ENCODE data around the gene NTM.
"Not testable (repeated sequence)": the region's sequence is repeated elsewhere in the genome, so short reads cannot be mapped to it uniquely, and the experiment has no call there.

Gene NTM

GRCh38 chr11:131424257-131424876, 54.0 kb downstream of the NTM start:
- not testable (repeated sequence) for DNase-seq

GRCh38 chr11:131425285-131425684, 54.9 kb downstream of the NTM start:
- DNase-seq: no peak

DNA sequence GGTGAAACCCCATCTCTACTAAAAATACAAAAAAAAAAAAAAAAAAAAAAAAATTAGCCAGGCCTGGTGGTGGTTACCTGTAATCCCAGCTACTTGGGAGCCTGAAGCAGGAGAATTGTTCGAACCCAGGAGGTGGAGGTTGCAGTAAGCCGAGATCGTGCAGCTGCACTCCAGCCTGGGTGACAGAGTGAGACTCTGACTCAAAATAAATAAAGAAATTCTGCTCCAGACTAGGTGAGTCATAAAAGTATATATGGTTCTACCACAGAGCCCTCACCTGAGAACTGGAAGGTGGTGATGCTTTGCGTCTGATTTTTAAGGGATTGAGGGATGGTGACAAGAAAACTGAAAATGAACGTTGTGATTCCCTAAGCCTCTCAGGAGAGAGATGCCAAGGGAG, 58.4 kb downstream of the NTM start:
- DNase-seq: no peak

DNA sequence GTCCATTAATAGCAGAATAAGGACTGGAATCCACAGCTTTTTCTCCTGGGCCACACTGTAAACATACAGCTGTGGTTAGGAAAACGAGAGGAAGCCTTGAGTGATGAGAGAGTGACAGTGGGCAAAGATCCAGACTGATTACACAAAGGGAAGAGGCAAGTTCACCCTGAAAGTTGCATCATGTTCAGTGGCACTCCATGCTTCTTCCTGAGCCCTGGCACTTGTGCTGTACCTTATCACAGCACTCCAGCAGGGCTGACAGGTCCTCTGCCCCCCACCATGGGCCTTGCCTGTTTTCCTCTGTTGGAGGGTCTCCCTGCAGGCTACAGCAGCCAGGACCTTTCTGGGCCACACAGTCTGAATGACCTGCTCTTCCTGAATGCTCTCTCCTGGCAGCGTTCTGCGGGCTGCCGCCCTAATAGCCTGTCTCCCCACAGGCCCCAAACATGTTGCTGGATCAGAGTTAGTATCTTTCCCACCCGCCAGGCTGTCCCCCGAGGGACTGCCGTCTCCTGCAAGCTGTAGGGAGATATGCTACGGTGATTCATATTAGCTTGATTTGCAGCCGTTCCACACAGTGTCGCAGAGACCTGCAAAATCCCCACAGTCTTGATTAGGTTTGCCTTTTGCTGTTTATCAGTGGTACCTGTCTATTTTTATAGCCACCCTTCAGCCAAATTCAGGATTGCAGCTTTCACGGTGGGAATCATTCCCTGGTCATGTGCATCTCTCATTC, 60.2 kb downstream of the NTM start:
- DNase-seq: no peak

- DNase-seq: no peak
Observed at GRCh38 chr11:131441051-131441810, 70.8 kb downstream of the NTM start.

DNA sequence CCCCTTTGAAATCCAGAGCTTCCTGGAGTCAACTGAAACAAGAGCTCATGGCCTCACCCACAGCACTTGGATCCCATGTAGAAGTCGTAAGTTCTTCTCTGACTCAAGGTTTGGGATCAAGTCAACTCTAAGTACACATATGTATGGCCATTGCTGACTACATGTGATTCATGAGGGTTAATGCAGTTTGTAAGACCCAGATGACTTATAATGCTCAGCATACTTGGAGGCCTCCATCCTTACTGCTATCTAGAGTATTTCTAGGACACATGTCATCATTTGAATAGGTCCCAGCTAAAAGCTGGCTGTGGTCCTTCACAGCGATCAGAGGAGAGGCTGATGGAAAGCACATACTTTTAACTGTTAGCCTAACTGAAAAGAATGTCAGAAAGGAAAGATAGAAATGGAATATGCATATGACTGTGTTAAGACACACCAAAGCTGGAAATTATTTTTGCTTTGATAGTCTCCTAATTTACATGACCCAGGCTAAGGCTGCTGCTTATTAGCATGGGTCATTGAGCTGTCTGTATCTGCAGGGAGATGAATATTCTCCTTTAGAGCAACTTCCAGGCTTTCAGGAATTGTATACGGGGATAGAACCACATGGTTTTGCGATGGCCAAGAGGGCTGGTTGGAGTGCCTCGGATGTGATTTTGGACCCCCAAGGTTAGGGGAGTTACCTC, 76.3 kb downstream of the NTM start:
- DNase-seq: no peak

- DNase-seq: no peak
Observed at GRCh38 chr11:131447277-131447815, 76.9 kb downstream of the NTM start.

- DNase-seq: no peak
Observed at GRCh38 chr11:131447898-131448297, 77.5 kb downstream of the NTM start.

GRCh38 chr11:131449036-131450019, 78.9 kb downstream of the NTM start:
- no peak for DNase-seq

- no peak for DNase-seq
Observed at GRCh38 chr11:131454490-131454889, 84.1 kb downstream of the NTM start.

- DNase-seq: no peak
Observed at GRCh38 chr11:131454989-131455388, 84.6 kb downstream of the NTM start.

DNA sequence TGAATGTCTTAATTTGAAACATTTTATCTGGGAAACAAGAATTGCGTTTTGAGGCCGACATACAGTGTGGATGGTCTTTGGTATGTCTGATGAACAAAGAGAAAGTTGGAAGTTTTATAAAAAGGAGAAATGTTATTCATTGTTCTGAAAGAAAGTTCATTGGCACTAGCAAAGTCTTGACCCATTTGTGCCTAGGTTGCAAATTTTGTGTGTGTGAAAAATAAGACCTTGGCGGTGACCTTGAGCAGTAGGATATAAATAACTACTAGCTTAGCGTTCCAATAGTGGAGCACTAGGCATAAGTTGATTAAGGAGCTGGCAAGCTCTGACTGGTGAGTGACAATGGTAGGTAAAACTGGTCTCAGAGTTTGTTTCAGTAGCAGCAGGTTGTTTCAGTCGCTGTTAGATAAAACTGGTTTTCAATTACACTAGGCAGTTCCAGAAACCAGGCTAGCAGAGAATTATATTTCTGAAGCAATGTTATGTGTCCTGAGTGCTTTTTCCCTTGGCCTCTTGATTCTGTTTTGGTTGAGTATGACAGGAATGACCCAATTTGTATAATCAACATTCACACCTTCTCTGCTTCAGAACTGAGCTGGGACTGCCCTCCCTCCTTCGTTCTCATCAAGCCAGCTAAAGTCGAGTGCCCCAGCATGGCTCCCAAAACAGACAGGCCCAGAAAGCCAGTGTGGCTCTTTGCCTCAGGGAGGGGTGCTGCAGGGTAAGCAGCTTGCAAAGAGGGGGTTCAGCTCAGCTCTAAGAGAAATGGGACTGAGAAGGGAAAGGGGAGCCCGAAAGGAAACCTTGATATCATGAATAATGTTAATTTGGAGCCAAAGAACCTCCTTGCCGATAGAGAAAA, 85.7 kb downstream of the NTM start:
- DNase-seq: no peak

DNA sequence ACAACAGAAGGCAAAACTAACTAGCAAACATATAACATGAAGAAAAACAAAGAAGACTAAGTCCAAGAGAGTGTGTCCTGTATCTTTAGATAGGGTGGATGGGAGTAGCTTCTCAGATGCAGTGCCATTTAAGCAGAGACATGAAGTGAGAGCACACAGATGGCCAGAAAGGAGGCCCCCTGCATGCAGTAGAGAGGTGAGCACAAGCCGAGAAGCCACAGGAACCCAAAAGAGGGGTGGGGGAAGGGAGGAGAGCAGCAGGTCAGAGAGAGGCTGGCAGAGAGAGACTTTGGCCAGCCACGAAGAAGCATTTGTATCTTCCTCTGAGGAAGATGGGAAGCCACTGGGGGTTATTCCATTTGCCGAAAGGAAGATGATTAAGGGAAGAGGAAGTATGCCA, 86.7 kb downstream of the NTM start:
- no peak for DNase-seq

DNA sequence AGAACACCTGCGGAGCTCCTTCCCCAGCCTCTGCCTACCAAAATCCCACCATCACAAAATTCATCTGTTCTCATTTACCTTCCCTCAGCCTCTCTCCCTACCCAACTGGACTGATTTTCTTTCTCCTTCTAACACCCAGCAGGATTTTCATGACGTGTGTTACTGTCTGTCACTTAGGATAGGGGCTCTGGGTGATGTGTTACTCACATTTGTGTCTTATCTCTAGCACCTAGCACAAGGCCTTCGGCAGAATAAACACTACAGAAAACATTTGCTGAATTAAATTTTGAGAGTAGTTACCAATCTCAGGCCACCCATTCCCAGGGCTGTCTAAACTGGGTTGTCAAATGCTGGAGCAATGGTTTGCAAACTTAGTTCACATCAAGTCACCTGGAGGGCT, 88.0 kb downstream of the NTM start:
- DNase-seq: no peak

DNA sequence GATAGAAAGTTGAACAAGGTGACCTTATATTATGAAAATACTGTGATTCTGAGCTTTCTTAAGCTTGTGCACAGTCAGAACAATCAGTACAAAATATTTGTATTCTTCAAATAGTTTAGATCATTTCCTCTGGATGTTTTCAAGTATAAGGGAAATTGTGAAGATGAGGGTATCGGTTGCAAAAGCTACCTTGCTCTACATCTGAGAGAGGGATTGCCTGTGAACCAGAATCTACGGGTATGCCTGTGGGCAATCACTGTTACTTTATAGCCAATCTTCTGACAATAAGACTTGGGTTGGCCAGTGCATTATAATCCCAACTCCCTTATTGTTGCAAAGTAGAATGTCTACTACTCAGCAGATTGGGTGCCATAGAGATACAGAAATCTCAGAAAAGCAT, 90.5 kb downstream of the NTM start:
- DNase-seq: no peak

- DNase-seq: no peak
Observed at GRCh38 chr11:131462622-131463021, 92.2 kb downstream of the NTM start.

DNA sequence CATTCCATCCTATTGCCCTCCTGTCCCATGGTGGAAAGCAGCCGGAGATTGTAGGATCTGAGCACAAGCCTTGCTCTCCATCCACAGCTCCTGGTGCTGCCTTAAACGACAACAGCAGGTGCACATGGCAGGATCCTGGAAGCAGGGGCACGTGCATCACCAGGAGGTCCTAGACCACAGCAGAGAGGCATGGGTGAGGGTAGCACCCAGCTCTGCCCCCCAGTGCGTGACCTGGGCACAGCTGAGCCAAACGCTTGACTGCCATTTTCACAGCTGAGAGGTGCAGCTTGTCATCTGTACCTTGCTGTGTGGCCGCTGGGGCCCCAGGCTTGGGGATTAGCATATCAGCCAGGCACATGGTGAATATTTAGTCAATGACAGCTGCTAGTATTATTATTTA, 92.7 kb downstream of the NTM start:
- DNase-seq: no peak

DNA sequence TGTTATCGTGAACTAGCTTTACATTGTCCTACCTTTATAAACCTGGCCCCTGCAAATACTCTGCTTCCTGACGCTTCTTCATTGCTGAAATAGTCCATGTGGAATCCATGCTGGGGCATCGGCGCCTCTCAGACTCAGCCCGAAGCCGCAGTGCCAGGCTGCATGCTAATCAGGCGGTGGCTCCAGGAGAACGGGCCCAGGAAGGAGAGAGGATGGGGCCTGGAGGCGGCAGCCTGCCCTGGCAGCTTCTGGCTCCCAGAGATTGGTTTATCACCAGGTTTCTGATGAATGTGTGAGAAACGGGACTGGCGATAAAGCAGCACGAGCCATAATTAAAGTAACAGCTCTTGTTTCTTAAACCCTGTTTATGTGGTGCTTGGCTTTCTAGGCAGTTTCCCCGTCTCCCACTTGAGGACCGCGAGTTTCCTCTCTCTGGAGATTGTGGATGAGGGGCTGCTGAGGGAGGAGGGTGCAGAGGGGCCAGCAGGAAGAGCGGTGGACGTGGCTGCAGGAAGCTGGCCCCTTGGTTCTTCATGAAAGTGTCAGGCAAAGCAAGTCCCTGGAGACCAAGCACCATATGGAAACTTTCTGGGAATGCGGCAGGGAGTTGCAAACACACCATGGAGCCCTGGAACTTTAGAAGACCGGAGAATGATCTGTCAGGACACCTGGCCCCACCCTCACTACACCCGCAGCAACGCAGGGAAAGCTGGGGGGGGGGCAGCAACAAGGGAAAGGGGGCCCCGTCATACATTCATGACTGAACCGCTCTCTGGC, 93.4 kb downstream of the NTM start:
- DNase-seq: no peak

GRCh38 chr11:131464461-131464860, 94.0 kb downstream of the NTM start:
- DNase-seq: no peak

GRCh38 chr11:131465039-131465438, 94.6 kb downstream of the NTM start:
- no peak for DNase-seq
